Measurements from ENCODE around the gene SAMHD1.

- TF ChIP-seq CTCF (IDR thresholded peaks at IDR 0.05) = no peak
- no peak for TF ChIP-seq ZFX (IDR thresholded peaks at IDR 0.05; ENCODE audit: borderline replicate concordance)
Observed at GRCh38 chr20:36929290-36929689, 22.2 kb downstream of the SAMHD1 start.
